MG63 (cell line): ENCODE results near the gene PXMP4. TPM values are rescaled to one million over a fixed set of nuclear protein-coding genes. Genes with fewer than 3 reads are reported as not detected.

Experiments
- DNase-seq: peaks from one replicate; pipeline ENCODE4 v3.0.0-alpha.2; 2020
- H3K27me3 ChIP-seq: fragments of 250-450 bp; sonication (Bioruptor Pico); 2 replicates; pipeline ENCODE4 v1.5.1; 2020; ENCODE audit warnings: mild to moderate bottlenecking, moderate library complexity
- H3K36me3 ChIP-seq: fragments of 250-450 bp; sonication (Bioruptor Pico); 2 replicates; pipeline ENCODE4 v1.5.1; 2020; ENCODE audit warnings: mild to moderate bottlenecking, moderate library complexity
- H3K4me3 ChIP-seq: fragments of 250-450 bp; sonication (Bioruptor Pico); 2 replicates; pipeline ENCODE4 v1.5.1; 2020; ENCODE audit warnings: mild to moderate bottlenecking, moderate library complexity
- H3K9me3 ChIP-seq: fragments of 250-450 bp; sonication (Bioruptor Pico); 2 replicates; pipeline ENCODE4 v1.5.1; 2020; ENCODE audit warnings: mild to moderate bottlenecking, moderate library complexity
- total RNA-seq: library from RNA; depleted of rRNA; stranded (reverse); fragments of >200 nt; shearing (Covaris generic); gene quantifications from 2 replicates; pipeline ENCODE4 v1.2.3, GENCODE V29; 2014; ENCODE audit warnings: low replicate concordance

Gene PXMP4
- total RNA-seq, 1 experiment from 2014 or later: 2.7 TPM

GRCh38 chr20:33679758-33680485 is 40.2 kb downstream of the PXMP4 start:
- H3K36me3 ChIP-seq: peaks cover 39% of the 10 kb centered on the region
- no peaks in the 10 kb centered on the region for H3K27me3 ChIP-seq
- no peak overlapping the region for H3K4me3 ChIP-seq
- no peaks in the 10 kb centered on the region for H3K9me3 ChIP-seq
- DNase-seq: no peak

- no peaks in the 10 kb centered on the region for H3K27me3 ChIP-seq
- no peak for DNase-seq
- H3K36me3 ChIP-seq: peaks cover 34% of the 10 kb centered on the region
- no peaks in the 10 kb centered on the region for H3K9me3 ChIP-seq
- H3K4me3 ChIP-seq: no peak overlapping the region
Observed at GRCh38 chr20:33677991-33678702, 42.0 kb downstream of the PXMP4 start.

GRCh38 chr20:33676652-33677645 is 43.2 kb downstream of the PXMP4 start:
- H3K9me3 ChIP-seq: no peaks in the 10 kb centered on the region
- peaks cover 32% of the 10 kb centered on the region for H3K36me3 ChIP-seq
- H3K27me3 ChIP-seq: no peaks in the 10 kb centered on the region
- DNase-seq: no peak
- no peak overlapping the region for H3K4me3 ChIP-seq

- no peaks in the 10 kb centered on the region for H3K9me3 ChIP-seq
- H3K36me3 ChIP-seq: peaks cover 32% of the 10 kb centered on the region
- no peaks in the 10 kb centered on the region for H3K27me3 ChIP-seq
- no peak overlapping the region for H3K4me3 ChIP-seq
- DNase-seq: no peak
Observed at GRCh38 chr20:33676121-33676520, 44.0 kb downstream of the PXMP4 start.

- Histone ChIP-seq H3K4me3 (no peak overlapping the region), H3K27me3 (no peaks in the 10 kb centered on the region), H3K36me3 (peaks cover 29% of the 10 kb centered on the region), H3K9me3 (no peaks in the 10 kb centered on the region)
- DNase-seq: no peak
Observed at GRCh38 chr20:33675136-33675959, 44.8 kb downstream of the PXMP4 start.

- no peaks in the 10 kb centered on the region for H3K9me3 ChIP-seq
- peak within 1 kb of the TSS; percentile 56 for H3K4me3 ChIP-seq
- H3K36me3 ChIP-seq: peaks cover 21% of the 10 kb centered on the region
- no peaks in the 10 kb centered on the region for H3K27me3 ChIP-seq
- peak; percentile 83 for DNase-seq
Observed at GRCh38 chr20:33674294-33675135, 45.6 kb downstream of the PXMP4 start, which contains the start of gene NECAB3. Gene NECAB3, minus strand, starts transcription at chr20:33674428. Its CDS starts 76 bp downstream, at chr20:33674352.

GRCh38 chr20:33673410-33674293 is 46.5 kb downstream of the PXMP4 start:
- H3K36me3 ChIP-seq: peaks cover 18% of the 10 kb centered on the region
- DNase-seq: peak; percentile 50

GRCh38 chr20:33673114-33673409 is 47.0 kb downstream of the PXMP4 start:
- peak overlapping the region; percentile 56 for H3K4me3 ChIP-seq
- DNase-seq: no peak
- H3K27me3 ChIP-seq: no peaks in the 10 kb centered on the region
- H3K9me3 ChIP-seq: no peaks in the 10 kb centered on the region
- H3K36me3 ChIP-seq: peaks cover 20% of the 10 kb centered on the region

More at GRCh38 chr20:33673410-33674293, 46.5 kb downstream of the PXMP4 start:
- peak overlapping the region; percentile 56 for H3K4me3 ChIP-seq
- no peaks in the 10 kb centered on the region for H3K9me3 ChIP-seq
- H3K27me3 ChIP-seq: no peaks in the 10 kb centered on the region

- no peak for DNase-seq
- H3K36me3 ChIP-seq: peaks cover 19% of the 10 kb centered on the region
- H3K4me3 ChIP-seq: no peak overlapping the region
- no peaks in the 10 kb centered on the region for H3K27me3 ChIP-seq
- H3K9me3 ChIP-seq: no peaks in the 10 kb centered on the region
Observed at GRCh38 chr20:33672426-33673113, 47.5 kb downstream of the PXMP4 start.

GRCh38 chr20:33671573-33672288 is 48.4 kb downstream of the PXMP4 start:
- Histone ChIP-seq H3K36me3 (peaks cover 13% of the 10 kb centered on the region), H3K9me3 (no peaks in the 10 kb centered on the region), H3K27me3 (no peaks in the 10 kb centered on the region), H3K4me3 (no peak overlapping the region)
- DNase-seq: no peak

- Histone ChIP-seq H3K27me3 (no peaks in the 10 kb centered on the region), H3K4me3 (no peak overlapping the region), H3K36me3 (peaks cover 13% of the 10 kb centered on the region), H3K9me3 (no peaks in the 10 kb centered on the region)
- DNase-seq: no peak
Observed at GRCh38 chr20:33670715-33671499, 49.2 kb downstream of the PXMP4 start.

GRCh38 chr20:33669873-33670640 is 50.1 kb downstream of the PXMP4 start:
- Histone ChIP-seq H3K36me3 (peaks cover 13% of the 10 kb centered on the region), H3K9me3 (no peaks in the 10 kb centered on the region), H3K4me3 (no peak overlapping the region), H3K27me3 (no peaks in the 10 kb centered on the region)
- no peak for DNase-seq
